ENCODE results near the gene ADAP1. TPM values are rescaled to one million over a fixed set of nuclear protein-coding genes. Genes with fewer than 3 reads are reported as not detected.

Gene ADAP1
- total RNA-seq, 1 donor from 2014 or later = 5.2 TPM

- Mint-ChIP-seq H3K36me3 (ENCODE audit: low read depth) (no peaks in the 10 kb centered on the region), H3K4me3 (no peak overlapping the region), H3K27me3 (ENCODE audit: low read depth) (peaks cover 3% of the 10 kb centered on the region), H3K4me1 (peaks cover 11% of the 10 kb centered on the region), H3K9me3 (no peaks in the 10 kb centered on the region), H3K27ac (ENCODE audit: unreplicated experiment) (no peak overlapping the region)
- peak; percentile 30 for TF ChIP-seq CTCF (conservative IDR thresholded peaks at IDR 0.05)
- no peak for DNase-seq (ENCODE audit: low read depth, low spot score)
Measured at GRCh38 chr7:997404-998395, 43.2 kb upstream of the ADAP1 start.

GRCh38 chr7:996079-996872, 41.8 kb upstream of the ADAP1 start:
- Mint-ChIP-seq H3K4me1 (peaks cover 11% of the 10 kb centered on the region), H3K9me3 (no peaks in the 10 kb centered on the region), H3K4me3 (no peak overlapping the region), H3K36me3 (ENCODE audit: low read depth) (no peaks in the 10 kb centered on the region), H3K27me3 (ENCODE audit: low read depth) (peaks cover 3% of the 10 kb centered on the region), H3K27ac (ENCODE audit: unreplicated experiment) (no peak overlapping the region)
- no peak for TF ChIP-seq CTCF (conservative IDR thresholded peaks at IDR 0.05)
- no peak for DNase-seq (ENCODE audit: low read depth, low spot score)

- Mint-ChIP-seq H3K9me3 (no peaks in the 10 kb centered on the region), H3K27ac (ENCODE audit: unreplicated experiment) (no peak overlapping the region), H3K4me1 (peaks cover 11% of the 10 kb centered on the region), H3K36me3 (ENCODE audit: low read depth) (no peaks in the 10 kb centered on the region), H3K4me3 (no peak overlapping the region), H3K27me3 (ENCODE audit: low read depth) (peaks cover 3% of the 10 kb centered on the region)
- TF ChIP-seq CTCF (conservative IDR thresholded peaks at IDR 0.05) = no peak
- no peak for DNase-seq (ENCODE audit: low read depth, low spot score)
Measured at GRCh38 chr7:995571-995970, 41.1 kb upstream of the ADAP1 start.

DNA sequence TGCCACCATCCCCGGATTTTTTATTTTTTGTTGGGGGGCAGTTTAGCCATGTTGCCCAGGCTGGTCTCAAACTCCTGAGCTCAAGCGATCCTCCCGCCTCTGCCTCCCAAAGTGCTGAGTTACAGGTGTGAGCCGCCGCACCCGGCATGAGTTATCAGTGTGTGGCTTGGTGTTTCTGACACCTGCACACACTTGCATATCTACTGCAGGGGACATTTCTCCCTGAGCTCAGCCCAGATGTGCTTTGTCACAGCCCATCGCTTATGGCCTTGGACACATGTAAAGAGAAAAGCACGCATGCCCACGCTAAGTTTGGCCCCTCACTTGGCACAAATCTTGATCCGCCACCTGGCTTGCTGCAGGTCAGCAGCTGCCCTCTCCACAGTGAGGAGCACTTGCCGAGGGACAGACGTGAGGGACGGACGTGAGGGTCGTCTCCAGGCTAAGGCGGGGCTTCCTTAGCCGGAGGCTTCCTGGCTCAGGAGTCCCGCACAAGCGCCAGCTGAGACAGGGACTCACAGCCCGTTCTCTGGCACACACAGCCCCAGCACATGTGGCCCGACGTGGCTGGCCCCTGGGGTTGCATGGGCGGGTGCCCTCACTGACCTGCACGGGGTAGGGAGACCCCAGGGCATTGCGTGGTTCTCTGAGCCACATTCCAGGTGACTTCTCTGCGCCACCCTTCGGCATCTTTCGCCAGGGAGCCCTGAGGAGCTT, 40.3 kb upstream of the ADAP1 start:
- Mint-ChIP-seq H3K4me3 (peak overlapping the region; percentile 12), H3K27me3 (ENCODE audit: low read depth) (peaks cover 3% of the 10 kb centered on the region), H3K27ac (ENCODE audit: unreplicated experiment) (no peak overlapping the region), H3K4me1 (peaks cover 11% of the 10 kb centered on the region), H3K9me3 (no peaks in the 10 kb centered on the region), H3K36me3 (ENCODE audit: low read depth) (no peaks in the 10 kb centered on the region)
- no peak for DNase-seq (ENCODE audit: low read depth, low spot score)
- no peak for TF ChIP-seq CTCF (conservative IDR thresholded peaks at IDR 0.05)
